HG03442 (cell line): Measurements from ENCODE around the gene ANO2.
"Not testable (repeated sequence)": the region's sequence is repeated elsewhere in the genome, so short reads cannot be mapped to it uniquely, and the experiment has no call there.

Experiments
- ATAC-seq: cut with Tn5 transposase; IDR thresholded peaks from one replicate; pipeline ENCODE4 v1.9.1; 2021; ENCODE audit warnings: mild to moderate bottlenecking, moderate library complexity; ENCODE audit not compliant: unreplicated experiment

Gene ANO2

GRCh38 chr12:5560265-5560664 is 384.8 kb downstream of the ANO2 start:
- ATAC-seq = no peak

GRCh38 chr12:5557906-5558305 is 387.2 kb downstream of the ANO2 start:
- no peak for ATAC-seq

- ATAC-seq = no peak
These were observed 387.9 kb downstream of the ANO2 start for GRCh38 chr12:5556946-5557673.

- ATAC-seq = no peak
These were observed 388.9 kb downstream of the ANO2 start for GRCh38 chr12:5556033-5556614.

- ATAC-seq = no peak
These were observed 390.3 kb downstream of the ANO2 start for GRCh38 chr12:5554711-5555110.

GRCh38 chr12:5549011-5549410 is 396.0 kb downstream of the ANO2 start:
- no peak for ATAC-seq

GRCh38 chr12:5548152-5548943 is 396.7 kb downstream of the ANO2 start:
- no peak for ATAC-seq

GRCh38 chr12:5546616-5547015 is 398.4 kb downstream of the ANO2 start:
- ATAC-seq = no peak

- ATAC-seq = no peak
These were observed 407.3 kb downstream of the ANO2 start for GRCh38 chr12:5537771-5538170.

- ATAC-seq = not testable (repeated sequence)
These were observed 407.9 kb downstream of the ANO2 start for GRCh38 chr12:5537026-5537615.

GRCh38 chr12:5535541-5535940 is 409.5 kb downstream of the ANO2 start:
- ATAC-seq = no peak

- ATAC-seq = no peak
These were observed 410.4 kb downstream of the ANO2 start for GRCh38 chr12:5534426-5535199.

- no peak for ATAC-seq
These were observed 411.7 kb downstream of the ANO2 start for GRCh38 chr12:5533368-5533767.

- no peak for ATAC-seq
These were observed 419.2 kb downstream of the ANO2 start for GRCh38 chr12:5525783-5526367.

GRCh38 chr12:5524769-5525436 is 420.2 kb downstream of the ANO2 start:
- no peak for ATAC-seq

- ATAC-seq = no peak
These were observed 420.8 kb downstream of the ANO2 start for GRCh38 chr12:5524116-5524768.

- ATAC-seq = no peak
These were observed 421.5 kb downstream of the ANO2 start for GRCh38 chr12:5523396-5524115.

GRCh38 chr12:5522432-5523335 is 422.4 kb downstream of the ANO2 start:
- ATAC-seq = no peak
